ENCODE data around the gene ICAM4.

Gene ICAM4

GRCh38 chr19:10291554-10292205, 4.9 kb downstream of the ICAM4 start:
- no peak for DNase-seq

GRCh38 chr19:10292206-10292788, 5.5 kb downstream of the ICAM4 start:
- DNase-seq: peak; percentile 65

- DNase-seq: no peak
Observed at GRCh38 chr19:10292789-10293636, 6.3 kb downstream of the ICAM4 start.

DNA sequence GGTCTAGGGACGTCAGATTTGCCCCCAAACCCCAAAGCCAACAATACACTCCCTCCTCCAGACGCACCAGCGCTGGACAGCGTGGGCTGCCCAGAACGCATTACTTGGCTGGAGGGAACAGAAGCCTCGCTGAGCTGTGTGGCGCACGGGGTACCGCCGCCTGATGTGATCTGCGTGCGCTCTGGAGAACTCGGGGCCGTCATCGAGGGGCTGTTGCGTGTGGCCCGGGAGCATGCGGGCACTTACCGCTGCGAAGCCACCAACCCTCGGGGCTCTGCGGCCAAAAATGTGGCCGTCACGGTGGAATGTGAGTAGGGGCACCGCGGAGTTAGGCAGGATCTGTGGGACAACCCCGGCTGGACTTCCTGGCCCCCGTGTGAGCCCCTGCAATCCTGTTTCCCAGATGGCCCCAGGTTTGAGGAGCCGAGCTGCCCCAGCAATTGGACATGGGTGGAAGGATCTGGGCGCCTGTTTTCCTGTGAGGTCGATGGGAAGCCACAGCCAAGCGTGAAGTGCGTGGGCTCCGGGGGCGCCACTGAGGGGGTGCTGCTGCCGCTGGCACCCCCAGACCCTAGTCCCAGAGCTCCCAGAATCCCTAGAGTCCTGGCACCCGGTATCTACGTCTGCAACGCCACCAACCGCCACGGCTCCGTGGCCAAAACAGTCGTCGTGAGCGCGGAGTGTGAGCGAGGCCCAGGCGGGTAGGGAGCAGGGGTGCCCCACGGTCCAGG, 7.0 kb downstream of the ICAM4 start:
- DNase-seq: no peak

GRCh38 chr19:10294368-10294697, 7.6 kb downstream of the ICAM4 start:
- no peak for DNase-seq

- no peak for DNase-seq
Observed at GRCh38 chr19:10295305-10295846, 8.6 kb downstream of the ICAM4 start.

- DNase-seq: no peak
Observed at GRCh38 chr19:10295847-10296591, 9.3 kb downstream of the ICAM4 start.

DNA sequence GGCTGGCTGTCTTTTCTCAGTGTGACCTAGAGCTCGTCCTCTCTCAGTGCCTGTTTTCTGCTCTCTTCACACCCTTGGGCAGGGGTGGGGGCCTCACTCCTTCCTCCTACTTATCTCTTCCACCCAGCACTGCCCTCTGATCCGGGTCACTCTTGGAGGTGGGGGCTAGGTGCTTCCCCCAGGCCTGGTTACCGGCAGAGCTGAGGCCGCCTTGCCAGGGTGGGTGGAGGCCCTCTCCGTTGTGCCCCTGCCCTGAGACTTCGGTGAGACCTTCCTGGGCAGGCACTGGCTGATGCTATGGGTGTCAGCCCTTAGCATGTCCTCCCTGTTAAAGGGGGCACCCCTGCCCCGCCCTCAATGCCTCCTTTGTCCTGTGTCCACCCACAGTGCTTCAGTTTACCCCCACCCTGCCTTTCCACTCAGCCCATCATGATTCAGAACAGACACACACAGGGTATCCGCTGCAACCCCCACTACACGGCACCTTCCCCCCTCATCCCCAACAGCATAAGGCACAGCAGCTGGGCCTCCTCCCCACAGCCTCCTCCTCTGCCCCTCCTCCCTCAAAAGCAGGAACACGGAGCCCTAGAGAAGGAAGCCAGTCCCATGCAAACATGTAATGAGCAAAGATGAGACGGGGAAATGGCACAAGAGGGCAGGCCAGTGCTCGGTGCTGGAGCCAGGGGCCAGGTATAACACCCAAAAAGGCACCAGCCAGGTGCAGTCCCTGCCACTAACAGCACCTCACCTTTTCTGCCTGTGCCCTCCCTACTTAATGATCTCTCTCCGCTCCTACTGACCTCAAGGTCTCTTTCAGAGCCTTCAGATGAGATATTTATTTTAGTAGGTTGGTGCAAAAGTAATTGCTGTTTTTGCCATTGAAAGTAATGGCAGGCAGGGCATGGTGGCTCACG, 13.0 kb downstream of the ICAM4 start:
- no peak for DNase-seq

DNA sequence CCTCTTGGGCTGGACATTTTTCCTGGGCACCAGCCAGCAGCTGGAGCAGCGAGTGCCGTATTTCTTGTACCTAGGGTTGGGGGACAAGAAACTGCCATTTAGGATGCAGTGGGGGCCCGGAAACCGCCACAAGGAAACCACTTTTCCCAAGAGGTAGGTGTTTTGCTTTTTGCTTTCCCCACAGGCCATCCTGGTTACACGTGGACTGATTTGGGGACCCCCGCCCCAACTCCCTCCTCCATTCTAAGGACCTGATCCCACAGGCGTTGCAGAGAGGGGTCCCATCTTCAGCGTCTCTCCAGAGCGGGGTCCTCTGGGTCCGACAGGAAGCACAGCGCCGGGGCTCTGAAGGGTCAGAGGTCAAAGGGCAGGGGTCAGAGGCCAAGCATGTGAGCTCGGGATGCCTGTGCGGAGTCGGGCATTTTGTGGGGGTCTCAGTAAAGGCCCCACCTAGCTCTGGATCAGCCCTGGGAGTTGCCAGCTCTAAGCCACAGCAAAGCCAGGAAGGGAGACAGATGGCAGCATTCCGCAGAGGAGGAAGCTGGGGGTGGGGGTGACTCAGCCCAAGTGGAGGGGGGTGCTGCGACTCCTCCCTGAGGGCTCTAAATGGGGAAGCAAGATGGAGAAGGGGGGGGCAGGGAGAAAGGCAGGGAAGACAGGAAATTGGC, 18.5 kb downstream of the ICAM4 start:
- peak; percentile 80 for DNase-seq

- DNase-seq: no peak
Observed at GRCh38 chr19:10306327-10306726, 19.6 kb downstream of the ICAM4 start.

GRCh38 chr19:10309423-10309822, 22.7 kb downstream of the ICAM4 start, which contains the start of gene ZGLP1:
Gene ZGLP1, minus strand, starts transcription at chr19:10309815.
- no peak for DNase-seq

- DNase-seq: peak; percentile 75
Observed at GRCh38 chr19:10315335-10316214, 28.8 kb downstream of the ICAM4 start, which contains the start of gene FDX2. Gene FDX2, minus strand, starts transcription at chr19:10316015. Its CDS starts 19 bp downstream, at chr19:10315996.

- no peak for DNase-seq
Observed at GRCh38 chr19:10316229-10317044, 29.7 kb downstream of the ICAM4 start.

DNA sequence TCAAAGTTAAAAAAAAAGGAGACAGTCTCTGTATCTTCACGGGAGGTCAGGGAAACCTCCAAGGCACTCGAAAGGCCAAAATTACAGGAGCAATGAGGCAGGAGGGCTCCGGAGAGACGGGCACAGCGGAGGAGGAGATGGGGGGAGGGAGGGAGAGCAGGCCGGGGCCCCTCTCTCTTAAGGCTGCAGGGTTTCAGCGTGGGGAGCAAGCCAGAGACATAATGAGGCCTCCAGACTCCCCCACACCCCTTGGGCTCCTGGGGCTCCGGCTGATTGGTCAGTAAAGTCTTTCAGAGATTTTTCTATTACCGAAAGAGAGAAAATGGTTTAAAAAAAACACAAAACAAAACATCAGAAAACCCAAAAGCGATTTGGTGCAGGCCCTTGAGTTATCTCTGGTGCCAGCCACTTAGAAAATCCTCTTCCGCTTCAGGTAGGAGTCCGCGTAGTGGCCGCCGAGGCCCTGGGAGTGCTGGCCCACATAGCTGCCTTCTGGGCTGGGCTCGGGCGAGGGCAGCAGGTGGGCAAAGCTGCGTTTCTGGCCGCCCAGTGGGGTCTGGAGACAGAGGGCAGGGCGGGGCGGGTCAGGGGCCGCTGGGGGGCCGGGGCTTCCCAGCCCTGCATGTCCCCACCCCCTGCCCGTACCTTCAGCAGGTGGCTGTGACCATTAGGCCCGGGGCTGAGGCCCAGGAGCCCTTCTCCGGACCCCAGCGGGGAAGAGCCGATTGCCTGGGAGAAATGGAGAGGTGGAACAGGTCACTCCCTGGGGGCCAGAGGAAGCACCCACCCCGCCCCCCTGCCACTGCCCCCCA, 30.5 kb downstream of the ICAM4 start:
- DNase-seq: no peak

DNA sequence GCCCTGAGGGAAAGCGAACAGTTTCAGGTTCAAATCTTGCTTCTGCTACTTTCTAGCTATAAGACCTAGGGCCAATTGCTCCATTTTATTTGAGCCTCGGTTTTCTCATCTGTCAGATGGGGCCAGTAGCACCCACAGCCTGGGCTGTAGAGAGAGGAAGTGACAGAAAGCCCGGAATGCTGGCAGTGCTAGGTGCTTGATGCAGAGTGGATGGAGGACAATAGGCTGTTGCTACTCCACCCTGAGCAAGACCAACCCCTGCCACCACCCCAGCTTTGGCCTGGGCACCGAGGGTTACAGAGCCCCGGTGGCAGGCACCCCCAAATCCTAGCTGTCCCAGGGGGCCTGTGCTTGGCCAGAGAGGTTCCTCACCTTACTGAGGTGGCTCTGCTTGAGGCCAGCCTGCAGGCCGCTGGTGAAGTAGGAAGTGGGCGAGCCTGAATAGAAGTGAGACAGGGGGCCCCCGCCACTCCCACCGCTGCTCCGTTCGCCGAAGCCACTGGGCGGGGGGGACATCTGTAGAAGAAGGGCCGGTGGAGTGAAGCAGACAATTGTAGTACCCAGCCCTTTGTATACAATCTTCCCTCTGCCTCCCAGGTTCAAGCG, 31.2 kb downstream of the ICAM4 start:
- no peak for DNase-seq

- DNase-seq: no peak
Observed at GRCh38 chr19:10318807-10319682, 32.3 kb downstream of the ICAM4 start.

All from fibroblast of skin of abdomen (primary cell).